ENCODE results near the gene MFSD2B. TPM values are rescaled to one million over a fixed set of nuclear protein-coding genes. Genes with fewer than 3 reads are reported as not detected.

MFSD2B gene
- total and polyA plus RNA-seq, 10 of the 15 experiments (the other 5 are each of a cell fraction or from before 2014, with no cell fraction given) = 0.07 to 0.51 (median 0.16) TPM; not detected in 4

GRCh38 chr2:24011250-24012104 lies 1.6 kb downstream of the MFSD2B start:
- ChIA-PET RAD21 (ENCODE audit: unreplicated experiment) (no interaction called here), POLR2A (no interaction called here), SMC1A (ENCODE audit: uncharacterized antibody, unreplicated experiment) (no interaction called here), CTCF (interaction anchor here (1.3 kb wide), 1 partner anchor 73 kb away, joined by 3 read pairs; the partner anchor contains the start of gene TP53I3)
- FAIRE-seq = no peak
- in situ Hi-C loops (cut with MboI) (no loop called here), intact Hi-C loops (cut with micrococcal nuclease; ENCODE audit: unreplicated experiment) (no loop called here)
- Histone ChIP-seq H3K79me2 (ENCODE audit: control insufficient read depth, insufficient read depth, low read length) (no peaks in the 10 kb centered on the region), H2AFZ (ENCODE audit: control insufficient read depth, low read depth, low read length) (no peak overlapping the region), H3K27me3 (replicated peaks in 1 of 2; ENCODE audit: control insufficient read depth in 2 of 2, insufficient read depth in 2 of 2, low read length in 1 of 2) (peaks cover 3 to 16% of the 10 kb centered on the region in 2 experiments), H3K9me3 (replicated peaks; ENCODE audit: control insufficient read depth, insufficient read depth, low read length) (no peaks in the 10 kb centered on the region), H4K20me1 (ENCODE audit: control insufficient read depth, insufficient read depth) (no peaks in the 10 kb centered on the region), H3K4me2 (ENCODE audit: control insufficient read depth, insufficient read depth) (no peak overlapping the region), H3K27ac (ENCODE audit: control insufficient read depth, insufficient read depth) (no peak overlapping the region), H3K36me3 (ENCODE audit: control insufficient read depth in 2 of 2, insufficient read depth in 2 of 2, low read length in 1 of 2) (no peaks in the 10 kb centered on the region), H3K4me3 (no peak overlapping the region), H3K4me1 (ENCODE audit: control insufficient read depth, insufficient read depth, low read length) (no peaks in the 10 kb centered on the region), H3K9ac (ENCODE audit: control insufficient read depth, insufficient read depth, low read length) (no peak overlapping the region)
- 51% methylated on average over 7 of the region's 7 CpGs for WGBS (ENCODE audit: insufficient coverage, insufficient replicate concordance, low lambda C conversion rate, missing lambda C conversion rate)
- DNase-seq (ENCODE audit: low read depth, low spot score) = no peak
- no peak for ATAC-seq
- BruUV-seq (replicated peaks) = no TSS peak
- TF ChIP-seq BCL11A (IDR thresholded peaks at IDR 0.05; ENCODE audit: low read depth, low read length) (no peak), CREB1 (IDR thresholded peaks at IDR 0.05; ENCODE audit: low read depth) (no peak), NKRF (conservative IDR thresholded peaks at IDR 0.05) (no peak), BACH1 (IDR thresholded peaks at IDR 0.05; ENCODE audit: borderline replicate concordance) (no peak), PAX5 (IDR thresholded peaks at IDR 0.05; ENCODE audit: borderline replicate concordance, low read depth, low read length) (no peak), JUND (IDR thresholded peaks at IDR 0.05; ENCODE audit: low read depth, low read length) (no peak), E4F1 (IDR thresholded peaks at IDR 0.05; ENCODE audit: borderline replicate concordance, partially characterized antibody) (no peak), RBBP5 (conservative IDR thresholded peaks at IDR 0.05) (no peak), ELK1 (IDR thresholded peaks at IDR 0.05; ENCODE audit: low read depth, low read length) (no peak), POLR2AphosphoS2 (IDR thresholded peaks at IDR 0.05; ENCODE audit: low read depth, low read length) (no peak), PRDM15 (CRISPR knock-in tag; IDR thresholded peaks at IDR 0.05) (no peak), IRF3 (IDR thresholded peaks at IDR 0.05) (no peak), BRCA1 (IDR thresholded peaks at IDR 0.05; ENCODE audit: low read depth, low read length) (no peak)
